Fibroblast of villous mesenchyme (primary cell): Measurements from ENCODE around the gene UBE4B. TPM values are rescaled to one million over a fixed set of nuclear protein-coding genes. Genes with fewer than 3 reads are reported as not detected.

Experiments
- DNase-seq: peaks from one replicate; pipeline ENCODE4 v3.0.0-alpha.2; 2010; ENCODE audit warnings: low read depth
- H3K4me3 ChIP-seq: 2 replicates; pipeline ENCODE4 v1.5.1; 2011; ENCODE audit warnings: low read depth, mild to moderate bottlenecking, low read length
- total RNA-seq: library from RNA; depleted of rRNA; stranded (reverse); fragments of >200 nt; gene quantifications from 2 replicates; pipeline ENCODE4 v1.2.3, GENCODE V29; 2012
- TF ChIP-seq, protein P1 (sequence below): IDR thresholded peaks from 2 replicates; pipeline ENCODE4 v1.5.1; 2012; ENCODE audit warnings: low read depth, mild to moderate bottlenecking, low read length; ENCODE audit not compliant: insufficient read depth

The UBE4B gene
- total RNA-seq, 1 donor, result 47.9 TPM

DNA sequence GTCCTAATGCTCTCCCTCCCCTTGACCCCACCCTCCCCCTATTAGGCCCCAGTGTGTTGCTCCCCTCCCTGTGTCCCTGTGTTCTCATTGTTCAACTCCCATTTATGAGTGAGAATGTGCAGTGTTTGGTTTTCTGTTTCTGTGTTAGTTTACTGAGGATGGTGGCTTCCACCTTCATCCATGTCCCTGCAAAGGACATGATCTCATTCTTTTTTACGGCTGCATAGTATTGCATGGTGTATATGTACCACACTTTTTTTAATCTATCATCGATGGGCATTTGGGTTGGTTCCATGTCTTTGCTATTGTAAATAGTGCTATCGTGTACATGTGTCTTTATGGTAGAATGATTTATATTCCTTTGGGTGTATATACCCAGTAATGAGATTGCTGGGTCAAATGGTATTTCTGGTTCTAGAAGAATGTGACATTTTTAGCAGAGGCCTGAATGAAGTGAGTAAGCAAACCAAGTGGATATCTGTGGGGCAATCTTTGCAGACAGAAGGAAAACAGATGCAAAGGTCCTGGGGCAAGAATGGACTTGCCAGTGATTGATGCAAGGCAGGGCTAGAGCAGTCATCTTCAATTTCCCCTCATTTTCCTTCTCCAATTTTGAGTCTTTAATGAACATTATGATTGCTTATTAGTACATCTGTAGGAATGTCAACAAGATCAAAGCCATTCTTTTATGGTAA lies 50.2 kb downstream of the UBE4B start:
- TF ChIP-seq, protein P1, sequence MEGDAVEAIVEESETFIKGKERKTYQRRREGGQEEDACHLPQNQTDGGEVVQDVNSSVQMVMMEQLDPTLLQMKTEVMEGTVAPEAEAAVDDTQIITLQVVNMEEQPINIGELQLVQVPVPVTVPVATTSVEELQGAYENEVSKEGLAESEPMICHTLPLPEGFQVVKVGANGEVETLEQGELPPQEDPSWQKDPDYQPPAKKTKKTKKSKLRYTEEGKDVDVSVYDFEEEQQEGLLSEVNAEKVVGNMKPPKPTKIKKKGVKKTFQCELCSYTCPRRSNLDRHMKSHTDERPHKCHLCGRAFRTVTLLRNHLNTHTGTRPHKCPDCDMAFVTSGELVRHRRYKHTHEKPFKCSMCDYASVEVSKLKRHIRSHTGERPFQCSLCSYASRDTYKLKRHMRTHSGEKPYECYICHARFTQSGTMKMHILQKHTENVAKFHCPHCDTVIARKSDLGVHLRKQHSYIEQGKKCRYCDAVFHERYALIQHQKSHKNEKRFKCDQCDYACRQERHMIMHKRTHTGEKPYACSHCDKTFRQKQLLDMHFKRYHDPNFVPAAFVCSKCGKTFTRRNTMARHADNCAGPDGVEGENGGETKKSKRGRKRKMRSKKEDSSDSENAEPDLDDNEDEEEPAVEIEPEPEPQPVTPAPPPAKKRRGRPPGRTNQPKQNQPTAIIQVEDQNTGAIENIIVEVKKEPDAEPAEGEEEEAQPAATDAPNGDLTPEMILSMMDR, result no peak
- DNase-seq, result peak; percentile 57
- H3K4me3 ChIP-seq, result no peak overlapping the region

DNA sequence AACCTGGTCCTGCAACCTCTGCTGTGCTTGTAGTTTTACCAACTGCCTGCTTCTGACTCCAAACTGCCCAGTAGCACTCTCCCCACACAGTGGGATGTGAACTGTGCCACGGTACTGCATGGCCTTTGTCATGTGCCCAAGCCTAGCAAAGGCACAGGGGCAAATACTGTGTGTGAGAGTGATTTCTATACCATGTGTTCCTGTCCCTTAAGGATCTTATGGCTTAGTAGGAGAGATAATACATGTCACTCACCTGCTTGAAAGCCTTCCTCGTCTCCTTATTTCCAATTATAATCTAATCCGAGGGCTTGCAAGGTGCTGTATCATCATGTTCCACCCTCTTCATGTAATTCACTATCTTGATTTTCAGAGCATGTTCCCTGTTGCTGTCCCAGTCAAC lies 51.3 kb downstream of the UBE4B start:
- no peak overlapping the region for H3K4me3 ChIP-seq
- DNase-seq, result no peak
- TF ChIP-seq, protein P1, result no peak

DNA sequence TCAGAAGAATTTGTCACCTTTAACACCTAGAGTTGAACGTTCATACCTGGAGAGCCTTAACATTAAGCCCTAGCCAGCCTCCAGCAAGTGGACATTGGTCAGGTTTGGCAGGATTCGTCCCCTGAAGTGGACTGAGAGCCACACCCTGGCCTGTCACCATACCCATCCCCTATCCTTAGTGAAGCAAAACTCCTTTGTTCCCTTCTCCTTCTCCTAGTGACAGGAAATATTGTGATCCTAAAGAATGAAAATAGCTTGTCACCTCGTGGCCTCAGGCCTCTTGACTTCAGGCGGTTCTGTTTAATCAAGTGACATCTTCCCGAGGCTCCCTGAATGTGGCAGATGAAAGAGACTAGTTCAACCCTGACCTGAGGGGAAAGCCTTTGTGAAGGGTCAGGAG lies 52.3 kb downstream of the UBE4B start:
- DNase-seq, result no peak
- no peak overlapping the region for H3K4me3 ChIP-seq
- TF ChIP-seq, protein P1, result no peak

- TF ChIP-seq, protein P1, result no peak
- H3K4me3 ChIP-seq, result no peak overlapping the region
- no peak for DNase-seq
Measured at GRCh38 chr1:10087210-10087609, 54.5 kb downstream of the UBE4B start.

DNA sequence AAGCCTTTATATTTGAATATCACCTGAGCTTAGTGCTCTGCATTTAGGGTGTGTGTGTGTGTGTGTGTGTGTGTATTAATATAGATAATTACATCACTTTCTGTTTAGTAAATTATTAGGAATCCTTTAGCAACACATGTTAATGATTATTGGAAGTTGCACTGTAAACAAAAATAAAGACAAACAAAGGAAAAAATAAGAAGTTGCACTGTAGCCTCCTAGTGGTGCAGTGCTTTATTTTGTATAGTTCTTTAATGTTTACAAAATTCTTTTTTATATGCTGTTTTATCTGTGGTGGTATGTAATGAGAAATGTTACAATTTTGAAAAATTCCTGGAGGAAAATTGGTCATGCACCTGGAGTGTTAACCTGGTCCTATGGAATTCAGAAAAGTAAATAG lies 69.2 kb downstream of the UBE4B start:
- DNase-seq, result no peak
- TF ChIP-seq, protein P1, result peak; percentile 21

DNA sequence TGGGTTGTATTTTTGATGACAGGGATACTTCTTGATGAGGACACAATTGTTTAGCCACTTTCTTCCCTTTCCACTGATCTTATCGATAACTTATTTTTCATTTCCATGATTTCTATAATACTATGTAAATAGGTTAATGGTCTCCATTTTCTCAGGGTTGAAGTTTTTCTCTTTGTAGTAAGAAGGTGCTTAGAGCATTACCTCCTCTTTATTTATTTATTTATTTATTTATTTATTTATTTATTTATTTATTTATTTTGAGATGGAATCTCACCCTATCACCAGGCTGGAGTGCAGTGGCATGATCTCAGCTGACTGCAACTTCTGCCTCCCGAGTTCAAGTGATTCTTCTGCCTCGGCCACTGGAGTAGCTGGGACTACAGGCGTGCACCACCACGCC lies 70.4 kb downstream of the UBE4B start:
- TF ChIP-seq, protein P1, result no peak
- no peak overlapping the region for H3K4me3 ChIP-seq
- DNase-seq, result no peak

More for the DNA sequence above, 69.2 kb downstream of the UBE4B start:
- no peak overlapping the region for H3K4me3 ChIP-seq

- DNase-seq, result no peak
- no peak overlapping the region for H3K4me3 ChIP-seq
- TF ChIP-seq, protein P1, result no peak
Measured at GRCh38 chr1:10104834-10105233, 72.1 kb downstream of the UBE4B start.
